ENCODE results near the gene SCP2.

GRCh38 chr1:52976183-52977035 is 49.3 kb downstream of the SCP2 start:
- TF ChIP-seq EZH2phosphoT487 (IDR thresholded peaks at IDR 0.05; ENCODE audit: borderline replicate concordance, low read length), result no peak
- TF ChIP-seq, protein P1, sequence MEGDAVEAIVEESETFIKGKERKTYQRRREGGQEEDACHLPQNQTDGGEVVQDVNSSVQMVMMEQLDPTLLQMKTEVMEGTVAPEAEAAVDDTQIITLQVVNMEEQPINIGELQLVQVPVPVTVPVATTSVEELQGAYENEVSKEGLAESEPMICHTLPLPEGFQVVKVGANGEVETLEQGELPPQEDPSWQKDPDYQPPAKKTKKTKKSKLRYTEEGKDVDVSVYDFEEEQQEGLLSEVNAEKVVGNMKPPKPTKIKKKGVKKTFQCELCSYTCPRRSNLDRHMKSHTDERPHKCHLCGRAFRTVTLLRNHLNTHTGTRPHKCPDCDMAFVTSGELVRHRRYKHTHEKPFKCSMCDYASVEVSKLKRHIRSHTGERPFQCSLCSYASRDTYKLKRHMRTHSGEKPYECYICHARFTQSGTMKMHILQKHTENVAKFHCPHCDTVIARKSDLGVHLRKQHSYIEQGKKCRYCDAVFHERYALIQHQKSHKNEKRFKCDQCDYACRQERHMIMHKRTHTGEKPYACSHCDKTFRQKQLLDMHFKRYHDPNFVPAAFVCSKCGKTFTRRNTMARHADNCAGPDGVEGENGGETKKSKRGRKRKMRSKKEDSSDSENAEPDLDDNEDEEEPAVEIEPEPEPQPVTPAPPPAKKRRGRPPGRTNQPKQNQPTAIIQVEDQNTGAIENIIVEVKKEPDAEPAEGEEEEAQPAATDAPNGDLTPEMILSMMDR (IDR thresholded peaks at IDR 0.05; ENCODE audit: low read depth, low read length, poor library complexity, severe bottlenecking), result no peak

All from DOHH2 (cell line).